ENCODE results near the gene MFNG. TPM values are rescaled to one million over a fixed set of nuclear protein-coding genes. Genes with fewer than 3 reads are reported as not detected.

The MFNG gene
- total RNA-seq, 1 experiment from 2014 or later, result 3.3 TPM

DNA sequence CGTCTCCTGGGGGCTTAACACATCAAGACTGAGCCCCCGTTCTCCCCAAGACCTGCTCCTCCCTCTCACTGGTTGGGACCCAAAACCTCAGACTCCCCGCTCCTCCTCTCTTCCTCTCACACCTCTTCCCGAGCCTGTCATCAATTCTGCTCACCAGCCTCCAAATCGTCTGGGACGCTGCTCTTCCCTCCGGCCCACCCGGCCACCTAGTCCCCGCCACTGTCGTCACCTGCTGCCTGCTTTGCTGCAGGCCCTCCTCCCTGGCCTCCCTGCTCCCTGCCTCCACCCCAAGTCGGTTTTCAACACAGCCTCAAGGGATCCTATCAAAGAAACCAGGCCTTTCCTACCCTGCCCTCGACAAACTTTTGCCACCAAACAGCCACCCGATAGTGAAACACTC is 3.1 kb downstream of the MFNG start:
- Histone ChIP-seq H4K91ac (ENCODE audit: insufficient read length, low read depth, low read length) (no peak overlapping the region), H3K79me1 (ENCODE audit: insufficient read depth, low read depth, low read length, poor library complexity, severe bottlenecking) (no peaks in the 10 kb centered on the region), H3T11ph (ENCODE audit: low read length) (no peak overlapping the region), H3K27me3 (ENCODE audit: insufficient read depth, low read length) (no peaks in the 10 kb centered on the region), H2BK5ac (ENCODE audit: insufficient read length, low read length) (no peak overlapping the region), H3K23me2 (ENCODE audit: insufficient read length, low read depth, low read length, poor library complexity, severe bottlenecking) (peaks cover 4% of the 10 kb centered on the region), H3K23ac (ENCODE audit: insufficient read length, low read depth, low read length) (no peak overlapping the region), H3K56ac (ENCODE audit: insufficient read length, low read depth, low read length) (no peak overlapping the region), H2BK20ac (ENCODE audit: low read depth, low read length, poor library complexity, severe bottlenecking) (no peak overlapping the region), H3K27ac (ENCODE audit: insufficient read length, low read depth, low read length) (no peak overlapping the region), H2AK5ac (ENCODE audit: insufficient read length, low read length) (no peak overlapping the region), H3K9me3 (ENCODE audit: control insufficient read depth, low read depth, low read length) (no peaks in the 10 kb centered on the region), H3K9ac (ENCODE audit: extremely low read depth, insufficient read length, low read length) (no peak overlapping the region), H3K4ac (ENCODE audit: low read depth, low read length) (no peak overlapping the region), H2BK120ac (ENCODE audit: low read depth, low read length, poor library complexity, severe bottlenecking) (no peak overlapping the region), H4K20me1 (ENCODE audit: control insufficient read depth, insufficient read depth, insufficient read length) (no peaks in the 10 kb centered on the region), H4K5ac (ENCODE audit: insufficient read length, low read depth, low read length) (no peak overlapping the region), H3K79me2 (ENCODE audit: insufficient read depth, low read length) (no peaks in the 10 kb centered on the region), H2AFZ (ENCODE audit: low read length) (no peak overlapping the region), H3K18ac (ENCODE audit: insufficient read length, low read depth, low read length) (no peak overlapping the region), H3K4me1 (ENCODE audit: insufficient read depth, low read length) (peaks cover 12% of the 10 kb centered on the region; the same call in 1 of the 2 replicates), H4K8ac (replicated peaks; ENCODE audit: insufficient read length, low read depth, low read length) (no peak overlapping the region), H3K14ac (ENCODE audit: insufficient read depth, low read length) (no peak overlapping the region; the same call in 1 of the 2 replicates), H3K4me2 (ENCODE audit: insufficient read depth, insufficient read length, low read length) (no peak overlapping the region), H2BK12ac (ENCODE audit: insufficient read length, low read depth, low read length) (no peak overlapping the region), H2BK15ac (ENCODE audit: low read depth, low read length) (no peak overlapping the region)
- no CpG with 5 or more reads among the region's 13 CpGs for WGBS (ENCODE audit: extremely low coverage, insufficient read length, low lambda C conversion rate)
- H3K4me3 Mint-ChIP-seq, result no peak overlapping the region; a peak in 1 of 5 replicates
- TF ChIP-seq, protein P1, sequence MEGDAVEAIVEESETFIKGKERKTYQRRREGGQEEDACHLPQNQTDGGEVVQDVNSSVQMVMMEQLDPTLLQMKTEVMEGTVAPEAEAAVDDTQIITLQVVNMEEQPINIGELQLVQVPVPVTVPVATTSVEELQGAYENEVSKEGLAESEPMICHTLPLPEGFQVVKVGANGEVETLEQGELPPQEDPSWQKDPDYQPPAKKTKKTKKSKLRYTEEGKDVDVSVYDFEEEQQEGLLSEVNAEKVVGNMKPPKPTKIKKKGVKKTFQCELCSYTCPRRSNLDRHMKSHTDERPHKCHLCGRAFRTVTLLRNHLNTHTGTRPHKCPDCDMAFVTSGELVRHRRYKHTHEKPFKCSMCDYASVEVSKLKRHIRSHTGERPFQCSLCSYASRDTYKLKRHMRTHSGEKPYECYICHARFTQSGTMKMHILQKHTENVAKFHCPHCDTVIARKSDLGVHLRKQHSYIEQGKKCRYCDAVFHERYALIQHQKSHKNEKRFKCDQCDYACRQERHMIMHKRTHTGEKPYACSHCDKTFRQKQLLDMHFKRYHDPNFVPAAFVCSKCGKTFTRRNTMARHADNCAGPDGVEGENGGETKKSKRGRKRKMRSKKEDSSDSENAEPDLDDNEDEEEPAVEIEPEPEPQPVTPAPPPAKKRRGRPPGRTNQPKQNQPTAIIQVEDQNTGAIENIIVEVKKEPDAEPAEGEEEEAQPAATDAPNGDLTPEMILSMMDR (conservative IDR thresholded peaks at IDR 0.05), result no peak
- H3K27me3 Mint-ChIP-seq (ENCODE audit: low read depth), result peaks cover 21% of the 10 kb centered on the region
- no peak for DNase-seq
- H3K4me1 Mint-ChIP-seq, result peaks cover 18 to 43% of the 10 kb centered on the region in 2 experiments
- H3K9me3 Mint-ChIP-seq, result no peaks in the 10 kb centered on the region
- H3K27ac Mint-ChIP-seq, result peak overlapping the region; percentile 1 to 30 (median 6); a peak in 4 of 7 replicates
- H3K36me3 Mint-ChIP-seq (ENCODE audit: insufficient read depth in 1 of 3, low read depth in 3 of 3), result no peaks in the 10 kb centered on the region

All from H9 (cell line).